NCI-H1048 (cell line): ENCODE results near the gene RIMBP2.

ENCODE experiments used
- DNase-seq: peaks from one replicate; lab custom pipeline; 2025; lab: John Stamatoyannopoulos, UW

RIMBP2 gene

DNA sequence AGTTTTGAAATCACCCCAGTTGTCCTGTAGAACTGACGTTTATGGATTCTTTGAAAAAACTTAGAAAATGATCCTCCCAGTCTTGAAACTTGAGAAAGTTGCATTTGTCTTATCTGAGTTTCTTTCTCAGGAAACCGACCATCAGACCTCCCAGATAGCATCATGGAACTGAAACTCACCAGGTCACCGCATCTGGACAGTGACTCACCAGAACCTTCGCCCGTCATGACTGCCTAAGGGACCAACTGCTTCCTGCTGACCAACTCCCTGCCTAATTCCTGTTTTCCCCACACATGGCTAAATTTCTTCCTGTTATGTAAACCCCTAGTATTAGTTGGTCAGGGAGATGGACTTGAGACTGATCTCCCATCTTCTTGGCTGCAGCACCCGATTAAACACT, 175.7 kb downstream of the RIMBP2 start:
- DNase-seq: no peak

DNA sequence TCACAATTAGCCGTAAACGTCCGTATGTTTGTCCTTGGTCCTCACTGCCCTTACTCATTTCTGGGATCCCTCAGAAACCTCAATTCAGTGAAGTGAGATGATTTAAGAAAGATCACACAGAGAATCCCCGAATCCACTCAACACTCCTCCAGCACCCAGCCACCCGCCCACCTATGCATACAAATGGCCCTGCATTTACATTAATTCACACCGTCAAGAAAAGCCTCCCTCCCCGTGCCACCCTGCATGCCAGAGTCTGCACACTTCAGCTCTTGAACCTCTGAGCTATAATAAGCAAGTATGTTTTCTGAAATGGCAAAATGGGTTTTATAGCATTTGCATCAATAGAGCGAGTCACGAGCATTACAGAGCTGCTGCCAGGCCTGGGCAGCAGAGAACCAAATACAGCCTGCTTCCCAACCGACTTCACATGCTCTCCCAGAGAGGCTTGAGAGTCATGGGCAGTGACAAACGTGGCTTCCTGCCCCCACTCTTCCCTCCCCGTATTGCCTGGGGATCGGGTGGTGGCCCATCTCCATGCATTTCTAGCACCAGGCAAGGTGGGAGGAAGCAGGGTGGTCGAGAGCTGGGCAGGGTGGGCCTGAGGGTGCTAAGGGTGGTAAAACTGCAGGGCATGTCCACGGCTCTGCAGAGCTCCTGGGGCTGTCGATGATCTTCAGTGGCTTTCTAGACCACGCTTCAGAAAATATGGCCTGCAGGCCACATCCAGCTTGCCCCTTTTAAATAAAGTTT, 177.6 kb downstream of the RIMBP2 start:
- DNase-seq: no peak

DNA sequence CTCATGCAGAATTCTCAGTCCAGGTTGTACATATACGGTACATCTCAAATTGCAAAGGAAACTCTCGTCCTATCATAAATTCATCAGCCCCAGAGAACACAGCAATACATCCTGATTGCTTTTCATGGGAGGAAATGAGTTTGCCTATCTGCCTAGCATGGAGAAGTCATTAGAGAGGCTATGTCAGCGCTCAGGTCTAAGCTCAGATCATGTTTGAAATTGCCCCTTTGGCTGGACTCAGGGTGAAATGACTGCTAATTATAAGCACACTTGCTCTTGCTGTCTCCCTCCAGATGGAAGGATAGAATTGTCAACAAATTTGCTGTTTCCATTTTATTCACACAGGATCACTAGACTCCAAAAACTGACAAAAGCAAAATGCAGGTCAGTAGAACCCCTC, 178.4 kb downstream of the RIMBP2 start:
- no peak for DNase-seq

DNA sequence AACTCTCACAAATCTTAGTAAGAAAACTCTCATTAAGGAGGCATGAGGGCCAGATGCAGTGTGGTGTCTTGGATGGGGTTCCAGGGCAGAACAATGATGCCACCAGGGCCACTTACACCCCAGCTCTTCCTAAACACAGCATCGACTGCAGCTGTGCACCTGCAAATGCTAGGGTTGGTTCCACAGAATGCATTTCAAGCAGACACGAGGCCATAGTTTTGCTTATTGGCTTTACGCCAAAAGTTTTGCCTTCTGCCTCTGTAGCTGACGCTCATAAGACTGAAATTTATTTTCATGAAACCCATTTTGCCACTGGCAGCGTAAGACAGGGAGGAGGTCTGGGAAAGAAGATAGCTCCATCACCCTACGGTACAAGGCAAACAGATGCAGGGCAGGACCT, 179.0 kb downstream of the RIMBP2 start:
- DNase-seq: no peak

DNA sequence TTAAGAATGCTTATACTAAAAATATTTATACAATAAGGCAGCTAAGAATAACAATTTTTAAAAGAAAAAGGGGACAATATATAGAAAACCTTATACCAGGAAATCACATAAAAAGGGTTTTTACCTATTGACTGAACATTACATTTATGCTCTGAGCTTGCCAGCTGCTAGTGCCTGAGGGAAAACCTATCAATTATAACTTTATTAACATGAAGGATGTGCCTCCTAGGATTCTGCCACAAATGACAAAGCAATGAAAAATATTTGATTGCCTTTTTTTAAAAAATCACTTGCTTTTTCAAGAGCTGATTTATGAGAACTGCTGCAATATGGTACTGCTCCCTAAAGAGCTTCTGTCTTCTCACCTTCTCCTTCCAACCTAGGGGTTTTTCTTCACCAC, 185.7 kb downstream of the RIMBP2 start:
- DNase-seq: no peak

DNA sequence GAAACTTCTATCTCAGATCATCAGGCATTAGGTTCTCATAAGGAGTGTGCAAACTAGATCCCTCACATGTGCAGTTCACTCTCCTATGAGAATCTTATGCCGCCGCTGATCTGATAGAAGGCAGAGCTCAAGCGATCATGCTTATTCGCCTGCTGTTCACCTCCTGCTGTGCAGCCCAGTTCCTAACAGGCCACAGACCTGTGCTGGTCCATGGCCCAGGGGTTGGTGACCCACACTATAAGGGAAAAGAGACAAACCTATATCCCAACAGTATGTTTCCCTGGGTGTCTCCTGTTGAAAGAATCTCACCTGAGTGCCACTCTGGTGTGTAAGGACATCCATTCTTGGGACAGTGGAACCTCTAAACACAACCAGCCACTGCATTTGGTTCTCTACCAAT, 186.3 kb downstream of the RIMBP2 start:
- no peak for DNase-seq

DNA sequence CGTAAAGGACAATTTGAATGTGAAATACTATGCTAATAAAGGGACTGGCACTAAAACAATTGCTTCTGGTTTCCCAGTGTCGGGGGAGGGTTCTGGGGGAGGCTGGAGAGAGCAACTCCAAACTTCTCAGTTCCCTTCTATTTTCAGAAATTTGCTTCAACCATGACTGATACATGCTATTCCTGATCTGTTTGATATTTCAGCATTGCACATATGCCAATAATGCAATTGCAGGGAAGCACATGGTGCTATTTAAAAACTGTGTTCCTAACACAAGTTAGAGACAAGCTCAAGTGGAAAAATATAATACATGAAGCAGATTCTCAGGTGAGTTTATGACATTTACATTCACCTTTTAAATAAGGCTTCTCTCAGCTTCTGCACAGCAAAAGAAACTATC, 188.9 kb downstream of the RIMBP2 start:
- no peak for DNase-seq

DNA sequence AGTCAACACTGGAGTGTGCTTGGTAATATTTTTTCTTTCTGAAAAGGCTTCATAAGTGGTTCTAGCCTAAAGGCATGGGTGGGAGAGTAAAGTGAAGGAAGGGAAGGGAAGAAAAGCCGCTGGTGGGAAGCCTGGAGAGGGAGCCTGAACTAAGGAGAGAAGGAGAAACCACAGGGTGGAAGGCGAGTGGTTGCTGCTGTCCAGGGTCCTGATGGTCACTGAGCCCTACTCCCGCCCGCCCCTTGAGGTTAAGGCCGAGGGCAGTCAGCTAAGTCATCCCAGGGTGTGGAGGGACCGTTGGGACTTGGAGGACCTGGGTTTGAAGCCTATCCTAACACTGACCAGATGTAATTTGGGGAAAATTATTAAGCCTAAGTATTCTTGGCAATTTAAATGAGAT, 189.3 kb downstream of the RIMBP2 start:
- no peak for DNase-seq

DNA sequence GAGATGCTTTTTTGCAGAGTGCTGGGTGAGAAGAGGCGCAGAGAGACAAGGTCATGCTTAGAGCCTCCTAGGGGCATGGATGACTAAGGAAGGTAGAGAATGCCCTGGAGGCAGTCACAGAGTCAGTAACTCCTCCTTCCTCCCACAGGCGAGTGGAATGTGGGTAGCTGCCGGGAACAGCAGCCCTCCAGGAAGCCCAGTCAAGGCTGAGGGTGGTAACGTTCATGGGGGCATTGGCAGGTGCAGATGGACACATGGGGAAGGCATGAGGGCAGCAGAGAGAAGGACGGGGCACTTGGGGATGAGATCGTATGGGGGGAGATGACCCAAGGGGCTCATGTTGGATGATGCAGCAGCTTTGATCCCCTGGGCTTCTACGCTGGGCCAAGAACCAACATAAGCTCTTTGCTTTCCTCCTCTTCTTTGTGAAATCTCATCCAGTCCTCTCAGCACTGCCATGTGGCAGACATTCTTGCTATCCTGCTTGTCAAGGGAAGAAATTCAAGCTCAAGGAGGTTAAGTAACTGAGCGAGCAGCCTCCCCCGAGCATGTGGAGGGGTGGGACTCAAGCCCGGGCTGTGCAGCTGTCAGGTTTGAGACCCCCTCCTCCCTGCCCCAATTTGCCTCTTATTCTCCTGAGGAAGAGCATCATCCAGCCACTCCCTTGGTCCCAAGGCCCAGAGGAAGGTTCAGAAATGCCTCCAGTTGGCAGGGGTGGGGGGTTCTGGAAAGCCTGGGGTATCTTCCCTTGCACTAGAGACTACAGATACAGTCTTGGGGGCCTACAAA, 190.5 kb downstream of the RIMBP2 start:
- DNase-seq: no peak

DNA sequence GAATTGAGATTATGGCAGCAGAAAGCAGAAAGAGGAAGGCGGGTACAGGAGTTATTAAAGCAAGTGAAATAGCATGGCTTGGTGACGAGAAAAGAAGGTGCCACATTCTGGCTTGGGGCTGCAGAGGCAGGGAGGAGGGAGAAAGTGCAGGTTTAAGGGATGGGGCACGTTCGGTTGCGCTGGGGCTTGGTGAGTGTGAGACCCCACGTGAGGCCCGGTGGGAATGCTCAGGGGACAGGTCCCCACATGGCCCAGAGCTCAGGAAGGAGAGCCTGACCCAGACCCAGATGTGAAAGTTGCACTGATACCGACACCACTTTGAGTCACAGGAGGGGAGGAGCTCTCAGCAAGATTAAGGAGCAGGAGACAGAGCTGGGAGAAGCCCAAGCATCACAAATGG, 191.3 kb downstream of the RIMBP2 start:
- DNase-seq: no peak

DNA sequence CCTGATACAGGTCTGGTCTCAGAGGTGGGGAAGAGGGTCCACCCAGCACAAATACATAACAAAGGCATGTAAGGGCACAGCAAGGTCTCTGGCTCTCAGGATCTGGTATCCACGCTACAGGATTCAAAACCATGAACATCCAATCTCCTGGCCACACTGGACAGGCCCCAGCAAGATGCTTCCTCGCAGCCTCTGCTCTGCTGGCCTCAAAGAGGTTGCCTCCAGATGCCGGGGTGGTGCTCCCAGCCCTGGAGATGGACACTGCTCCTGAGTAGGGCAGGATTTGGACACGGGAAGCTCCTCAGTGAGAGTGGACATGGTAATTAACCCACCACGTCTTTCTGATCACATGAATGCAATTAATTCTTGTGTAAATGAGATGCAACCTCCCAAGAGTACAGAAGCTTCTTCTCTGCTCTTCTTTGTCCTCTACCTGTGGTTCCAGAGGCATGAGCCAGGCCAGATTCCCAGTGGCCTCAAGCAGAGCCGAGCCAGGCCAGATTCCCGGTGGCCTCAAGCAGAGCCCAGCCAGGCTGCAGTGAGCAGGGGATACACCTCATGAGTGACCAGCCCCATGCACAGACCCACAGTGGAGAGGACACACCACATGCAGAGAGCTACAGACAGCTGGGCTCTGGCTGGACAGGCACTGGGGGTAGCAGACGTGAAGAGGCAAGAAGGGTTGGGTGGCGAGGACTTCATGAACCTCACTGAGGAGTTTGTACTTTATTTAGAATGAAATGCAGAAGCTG, 192.1 kb downstream of the RIMBP2 start:
- no peak for DNase-seq

DNA sequence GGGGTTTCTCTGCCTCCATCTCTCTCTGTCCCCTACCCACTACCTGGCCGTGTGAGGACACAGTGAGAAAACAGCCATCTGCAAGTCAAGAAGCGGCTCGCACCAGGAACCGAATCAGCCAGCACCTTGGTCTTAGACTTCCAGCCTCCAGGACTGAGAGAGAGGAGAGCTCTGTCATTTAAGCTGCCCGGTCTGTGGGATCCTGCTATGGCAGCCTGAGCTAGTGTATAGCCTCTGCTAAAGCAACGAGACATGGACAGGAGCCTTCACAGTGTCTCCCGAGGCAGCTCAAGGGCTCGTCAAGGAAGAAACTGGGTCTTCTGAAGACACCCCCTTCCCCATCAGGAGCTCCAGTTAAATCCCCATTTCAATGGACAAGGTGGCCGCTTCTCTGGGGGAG, 192.9 kb downstream of the RIMBP2 start:
- no peak for DNase-seq

DNA sequence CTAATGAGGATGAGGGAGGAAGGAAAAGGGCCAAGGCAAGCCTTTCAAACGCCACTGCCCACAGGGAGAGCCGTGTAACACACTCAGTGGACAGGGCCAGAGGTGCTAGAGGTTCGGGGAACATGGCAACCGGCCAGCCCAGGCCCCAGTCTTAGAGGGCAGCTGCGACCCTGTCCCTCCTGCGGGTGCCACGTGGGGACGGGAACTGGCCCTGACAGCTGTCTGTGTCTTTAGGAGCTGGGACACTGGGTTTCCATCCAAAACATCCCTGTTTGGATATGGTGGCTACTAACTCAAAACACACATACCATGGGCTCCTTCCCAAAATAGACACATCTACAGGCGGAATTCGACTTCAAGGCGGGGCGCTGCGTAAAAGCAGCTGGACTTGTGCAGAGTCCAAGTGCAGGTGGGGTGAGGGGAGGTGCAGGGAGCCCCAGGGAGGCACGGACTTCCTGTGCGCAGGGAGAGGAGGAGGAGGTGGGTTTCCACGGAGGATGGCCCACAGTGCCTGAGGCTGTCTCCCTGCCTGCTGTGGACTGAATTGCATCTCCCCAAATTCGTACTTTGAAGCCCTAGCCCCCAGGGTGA, 193.8 kb downstream of the RIMBP2 start:
- DNase-seq: no peak

DNA sequence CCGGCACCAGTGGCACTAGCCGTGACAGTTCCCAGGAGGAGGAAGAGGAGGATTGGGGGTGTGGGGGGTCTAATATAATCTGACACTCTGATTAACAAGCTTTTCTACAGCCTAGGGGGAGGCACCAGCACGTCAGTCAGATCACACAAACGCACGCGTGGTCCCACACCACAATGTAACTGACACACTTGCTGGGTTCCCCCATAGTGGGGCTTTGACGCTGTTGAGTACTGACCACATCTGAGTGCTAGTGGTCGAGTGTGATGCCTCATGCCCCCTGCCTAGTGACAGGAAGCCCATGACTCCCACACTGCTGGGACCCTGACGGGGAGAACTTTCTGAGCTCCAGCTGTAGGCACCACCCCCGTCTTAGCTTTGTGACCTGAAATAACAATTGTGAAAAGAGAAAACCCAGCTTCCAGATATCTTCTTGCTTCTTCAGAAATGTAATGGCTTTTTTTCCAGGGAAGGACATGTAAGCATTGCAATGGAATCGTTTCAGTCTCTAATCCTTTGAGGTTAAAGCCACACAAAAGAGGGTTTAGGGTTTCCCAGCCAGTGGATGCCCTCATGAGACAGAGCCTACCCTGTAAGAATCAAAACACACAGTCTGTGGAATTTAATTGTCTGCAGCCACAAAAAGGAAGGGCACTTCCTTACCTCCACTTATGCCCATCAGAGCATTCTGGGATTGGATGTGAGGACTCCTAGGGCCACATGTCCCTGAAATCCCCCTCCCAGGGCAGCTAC, 194.5 kb downstream of the RIMBP2 start:
- DNase-seq: no peak

DNA sequence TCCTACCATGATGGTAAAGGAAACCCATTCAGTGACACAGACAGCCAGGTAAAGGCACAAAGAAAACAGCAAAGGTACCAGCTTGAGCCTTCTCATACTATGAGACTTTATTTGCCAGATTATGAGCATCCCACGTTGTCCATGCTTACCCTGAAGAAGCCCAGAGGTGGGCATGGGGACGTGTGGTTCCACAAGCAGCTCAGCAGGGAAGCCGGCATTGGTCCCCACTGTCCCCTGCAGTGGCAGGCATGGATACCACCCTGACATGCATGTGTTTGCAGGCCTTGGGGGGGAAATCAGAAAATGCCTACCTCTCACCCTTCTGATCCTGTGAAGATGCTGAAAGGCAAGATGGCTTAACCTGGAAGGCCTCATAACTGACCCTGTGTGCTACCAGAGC, 195.3 kb downstream of the RIMBP2 start:
- DNase-seq: no peak

DNA sequence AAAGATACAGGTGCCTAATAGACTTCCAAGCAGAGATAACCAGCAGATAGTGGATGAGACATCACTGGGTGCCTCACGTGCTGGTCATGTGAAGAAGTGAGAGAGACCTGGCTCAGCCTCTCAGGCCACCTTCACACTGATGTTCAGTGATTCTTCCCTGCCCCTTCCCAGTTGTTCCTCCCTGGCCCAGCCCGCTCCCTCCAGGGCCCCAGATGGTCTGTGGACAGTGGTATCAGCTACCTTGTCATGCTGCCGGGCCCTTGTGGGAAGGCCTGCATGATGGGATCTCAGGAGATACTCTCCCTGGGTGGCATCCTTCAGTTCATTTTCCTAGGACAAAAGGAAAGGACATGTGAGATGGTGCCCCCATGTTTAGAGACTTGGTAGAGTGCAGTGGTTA, 198.5 kb downstream of the RIMBP2 start:
- no peak for DNase-seq

DNA sequence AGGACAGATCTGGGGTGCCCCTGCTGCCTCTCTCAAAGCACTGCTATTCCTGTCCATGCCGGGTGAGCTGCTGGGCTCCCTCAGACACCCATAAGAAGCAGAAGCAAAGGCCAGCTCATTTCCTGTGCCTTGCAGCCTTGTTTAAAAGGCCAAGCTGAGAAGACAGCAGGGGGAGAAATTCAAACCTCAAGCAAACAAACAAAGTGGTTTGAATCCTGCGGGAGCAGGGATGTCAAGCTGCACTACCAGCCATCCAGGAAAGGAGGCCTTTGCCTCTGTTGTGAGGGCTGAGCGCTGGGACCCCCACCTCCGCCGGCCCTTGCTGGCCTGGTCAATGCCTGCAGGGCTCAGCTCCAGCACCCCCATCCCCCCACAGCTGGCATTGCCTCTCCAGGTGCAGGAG, 201.9 kb downstream of the RIMBP2 start:
- DNase-seq: no peak

DNA sequence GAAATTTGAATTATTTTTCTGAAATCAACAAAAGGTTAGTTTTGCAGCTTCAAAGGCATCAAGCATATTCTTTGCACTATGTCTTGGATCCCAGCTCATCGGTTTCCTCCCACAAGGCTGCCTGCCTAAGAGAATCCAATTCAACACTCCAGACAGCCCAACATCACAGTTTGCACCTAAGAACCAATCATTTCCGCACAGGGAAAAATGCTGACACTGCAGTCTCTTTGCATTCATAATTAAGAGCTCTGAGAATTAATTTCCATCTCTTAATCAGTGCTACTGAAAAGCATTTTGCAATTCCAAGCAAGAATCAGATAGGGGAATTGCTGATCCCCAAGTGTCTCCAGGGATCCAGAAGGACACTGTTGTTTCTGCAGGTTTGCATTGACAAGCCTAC, 202.5 kb downstream of the RIMBP2 start:
- DNase-seq: no peak

DNA sequence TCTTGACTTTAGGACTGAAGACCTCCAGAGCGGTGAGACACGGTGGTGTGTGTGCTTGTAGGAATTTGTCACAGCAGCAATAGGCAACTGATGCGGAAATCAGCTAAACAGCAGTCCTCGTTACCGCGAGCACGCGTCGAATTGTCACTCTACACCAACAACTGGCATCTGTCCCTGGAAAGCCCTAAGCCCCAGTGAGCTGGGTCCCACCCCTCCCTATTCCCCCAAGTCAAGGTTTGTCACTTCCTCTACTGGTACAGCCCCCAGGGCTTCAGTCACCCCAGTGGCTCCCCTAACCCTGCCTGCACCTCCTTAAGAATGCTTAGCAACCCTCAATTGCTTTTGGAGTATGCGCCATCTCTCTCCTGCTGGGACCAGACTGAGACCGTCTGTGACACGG, 204.8 kb downstream of the RIMBP2 start:
- DNase-seq: no peak

DNA sequence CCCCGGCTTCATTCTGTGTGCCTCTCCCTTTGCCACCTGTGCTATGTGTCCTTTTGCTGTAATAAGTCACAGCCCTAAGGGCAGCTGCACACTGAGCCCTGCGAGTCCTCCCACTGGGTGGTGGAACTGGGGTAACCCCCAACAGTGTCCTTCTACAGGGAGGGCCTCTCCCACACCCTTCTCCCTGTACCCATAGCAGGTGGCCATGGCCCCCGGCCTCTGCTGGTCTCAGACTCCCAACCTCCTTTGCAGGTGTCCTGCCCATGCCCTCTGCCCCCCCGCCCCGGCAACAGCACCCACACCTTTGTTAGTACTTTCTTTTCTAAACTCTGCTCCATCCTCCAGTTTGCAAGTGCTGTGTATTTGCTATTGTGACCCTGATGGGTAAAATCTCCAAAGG, 206.6 kb downstream of the RIMBP2 start:
- DNase-seq: no peak

DNA sequence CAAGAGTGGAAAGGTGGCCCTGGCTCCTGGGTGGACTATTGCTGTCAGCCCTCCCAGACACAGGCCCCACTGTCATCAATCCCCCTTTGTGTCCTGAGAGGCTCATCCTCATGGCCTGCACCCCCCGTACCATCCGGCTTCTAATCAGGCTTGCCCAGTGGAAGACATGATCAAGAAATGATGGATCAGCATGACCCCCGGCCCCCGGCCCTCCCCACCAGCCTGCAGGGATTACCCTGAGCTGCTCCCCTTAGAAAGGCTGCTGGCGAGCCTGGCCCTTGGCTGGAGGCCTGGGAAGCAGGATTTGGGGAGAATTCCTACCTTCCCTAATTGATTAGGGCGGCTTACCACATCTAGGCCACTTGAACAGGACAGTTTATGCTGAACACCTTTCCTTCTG, 207.3 kb downstream of the RIMBP2 start:
- DNase-seq: no peak

DNA sequence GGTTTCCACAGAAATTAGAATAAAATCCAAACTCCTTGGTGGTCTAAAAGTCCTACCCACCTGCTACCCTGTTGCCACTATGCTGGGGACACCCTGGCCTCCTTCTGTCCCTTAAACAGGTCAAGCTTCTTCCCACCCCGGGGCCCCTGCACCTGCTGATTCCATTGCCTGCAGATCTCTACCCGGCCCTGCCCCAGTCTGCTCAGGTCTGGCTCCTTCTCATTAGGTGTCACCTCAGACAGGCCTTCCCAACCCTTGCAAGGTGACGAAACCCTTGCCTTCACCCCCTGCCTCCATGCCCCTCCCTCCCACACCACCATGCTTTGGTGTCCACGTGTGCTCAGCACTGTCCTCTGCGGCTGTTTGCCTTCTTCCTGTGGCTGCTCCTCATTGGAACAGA, 207.8 kb downstream of the RIMBP2 start:
- no peak for DNase-seq
